DOHH2 (cell line): ENCODE results near the gene CNGA3.

Experiments used
- H3F3A ChIP-seq: fragments of 200-600 bp; sonication (generic), shearing (Covaris generic); 2 replicates; pipeline ENCODE4 v1.6.0; 2016; ENCODE audit warnings: antibody characterized with exemption, mild to moderate bottlenecking; ENCODE audit not compliant: control insufficient read depth, insufficient read depth
- H3K27ac ChIP-seq: fragments of 200-600 bp; sonication (generic); 2 replicates; pipeline ENCODE4 v1.5.1; 2014; ENCODE audit warnings: low read depth, mild to moderate bottlenecking, low read length, moderate library complexity
- H3K27me3 ChIP-seq: fragments of 200-600 bp; sonication (generic); 2 replicates; pipeline ENCODE4 v1.6.1; 2014; ENCODE audit warnings: mild to moderate bottlenecking, low read length, mixed read lengths; ENCODE audit not compliant: control insufficient read depth
- H3K36me3 ChIP-seq: fragments of 200-600 bp; sonication (generic); 2 replicates; pipeline ENCODE4 v1.6.1; 2014; ENCODE audit warnings: mild to moderate bottlenecking, low read length, moderate library complexity, mixed read lengths; ENCODE audit not compliant: control insufficient read depth
- H3K4me1 ChIP-seq: fragments of 200-600 bp; sonication (generic); 2 replicates; pipeline ENCODE4 v1.6.1; 2014; ENCODE audit warnings: mild to moderate bottlenecking, low read length, mixed read lengths; ENCODE audit not compliant: control insufficient read depth
- H3K4me2 ChIP-seq: fragments of 200-600 bp; sonication (generic); 2 replicates; pipeline ENCODE4 v1.6.0; 2014; ENCODE audit warnings: mild to moderate bottlenecking, low read length, moderate library complexity
- H3K4me3 ChIP-seq: fragments of 200-600 bp; sonication (generic); 2 replicates; pipeline ENCODE4 v1.5.1; 2014; ENCODE audit warnings: mild to moderate bottlenecking, low read length, mixed read lengths
- H3K79me2 ChIP-seq: fragments of 200-600 bp; sonication (generic); 2 replicates; pipeline ENCODE4 v1.6.1; 2014; ENCODE audit warnings: mild to moderate bottlenecking, low read length, mixed read lengths; ENCODE audit not compliant: control insufficient read depth
- H3K9me2 ChIP-seq: fragments of 200-600 bp; sonication (generic); replicated peaks from 2 replicates; pipeline ENCODE4 v1.6.1; 2014; ENCODE audit warnings: mild to moderate bottlenecking, low read length, mixed read lengths; ENCODE audit not compliant: control insufficient read depth
- H3K9me3 ChIP-seq: fragments of 200-600 bp; sonication (generic); 2 replicates; pipeline ENCODE4 v1.6.1; 2014; ENCODE audit warnings: antibody characterized with exemption, low read length, mixed read lengths; ENCODE audit not compliant: control insufficient read depth, insufficient read depth
- H4K20me1 ChIP-seq: fragments of 200-600 bp; sonication (generic); 2 replicates; pipeline ENCODE4 v1.6.0; 2014; ENCODE audit warnings: low read depth, mild to moderate bottlenecking, antibody characterized with exemption, low read length, moderate library complexity; ENCODE audit not compliant: control insufficient read depth, insufficient read depth
- CTCF ChIP-seq: fragments of 200-600 bp; sonication (generic); IDR thresholded peaks from one replicate; pipeline ENCODE4 v1.5.1; 2014; ENCODE audit warnings: antibody characterized with exemption, mild to moderate bottlenecking, low read depth, low read length; ENCODE audit not compliant: poor library complexity, severe bottlenecking
- EZH2phosphoT487 ChIP-seq: fragments of 200-600 bp; sonication (generic); IDR thresholded peaks from 2 replicates; pipeline ENCODE4 v1.6.1; 2017; ENCODE audit warnings: borderline replicate concordance, mild to moderate bottlenecking, antibody characterized with exemption, low read length, moderate library complexity, mixed read lengths

Gene CNGA3

DNA sequence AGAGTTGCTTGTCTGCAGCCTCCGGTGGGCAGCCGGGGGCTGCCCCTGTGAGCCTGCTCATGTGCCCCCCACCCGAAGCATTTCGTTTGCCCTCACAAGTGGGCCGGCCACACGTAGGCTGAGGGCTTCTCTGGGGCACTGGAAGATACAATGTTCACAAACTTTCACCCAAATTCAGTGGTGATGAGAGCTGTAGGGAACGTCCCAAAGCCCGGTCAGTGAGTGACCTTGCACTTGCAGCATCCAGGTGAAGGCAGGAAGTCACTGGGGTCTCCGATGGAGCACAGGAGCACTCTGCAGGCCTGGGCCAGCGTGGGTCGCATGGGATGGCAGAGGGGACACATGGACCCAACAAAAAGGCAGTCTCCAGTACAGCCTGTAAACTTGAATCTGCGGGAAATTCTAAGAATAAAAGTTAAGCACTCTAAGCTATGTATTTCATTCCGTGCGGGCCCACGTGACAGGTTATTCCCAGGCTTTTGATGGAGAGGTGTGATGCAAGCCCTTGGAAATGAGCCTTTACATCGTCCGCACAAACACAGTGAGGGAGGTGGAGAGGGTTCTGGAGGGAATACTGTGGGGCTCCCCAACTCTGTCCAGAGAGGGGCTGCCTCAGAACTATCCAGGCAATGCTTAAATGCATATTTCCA is 42.5 kb downstream of the CNGA3 start:
- no peak overlapping the region for H3K4me2 ChIP-seq
- H3K79me2 ChIP-seq: no peaks in the 10 kb centered on the region
- no peak overlapping the region for H3K4me3 ChIP-seq
- H4K20me1 ChIP-seq: no peaks in the 10 kb centered on the region
- H3K27me3 ChIP-seq: no peaks in the 10 kb centered on the region
- H3K4me1 ChIP-seq: no peaks in the 10 kb centered on the region
- no peaks in the 10 kb centered on the region for H3K36me3 ChIP-seq
- H3F3A ChIP-seq: no peaks in the 10 kb centered on the region
- no peaks in the 10 kb centered on the region for H3K9me3 ChIP-seq
- TF ChIP-seq EZH2phosphoT487: no peak
- TF ChIP-seq CTCF: no peak
- H3K27ac ChIP-seq: no peak overlapping the region
- no peaks in the 10 kb centered on the region for H3K9me2 ChIP-seq

GRCh38 chr2:98389251-98389605 is 43.0 kb downstream of the CNGA3 start:
- Histone ChIP-seq H3F3A (no peaks in the 10 kb centered on the region), H3K27me3 (no peaks in the 10 kb centered on the region), H3K4me1 (no peaks in the 10 kb centered on the region), H3K36me3 (no peaks in the 10 kb centered on the region), H3K27ac (no peak overlapping the region), H3K9me3 (no peaks in the 10 kb centered on the region), H3K4me3 (no peak overlapping the region), H3K4me2 (no peak overlapping the region), H3K79me2 (no peaks in the 10 kb centered on the region), H3K9me2 (no peaks in the 10 kb centered on the region), H4K20me1 (no peaks in the 10 kb centered on the region)
- TF ChIP-seq EZH2phosphoT487: no peak
- TF ChIP-seq CTCF: no peak

GRCh38 chr2:98390571-98391476 is 44.6 kb downstream of the CNGA3 start:
- Histone ChIP-seq H3K36me3 (no peaks in the 10 kb centered on the region), H3K27me3 (no peaks in the 10 kb centered on the region), H3F3A (no peaks in the 10 kb centered on the region), H3K4me3 (no peak overlapping the region), H4K20me1 (no peaks in the 10 kb centered on the region), H3K27ac (no peak overlapping the region), H3K79me2 (no peaks in the 10 kb centered on the region), H3K9me3 (no peaks in the 10 kb centered on the region), H3K9me2 (no peaks in the 10 kb centered on the region), H3K4me1 (no peaks in the 10 kb centered on the region), H3K4me2 (no peak overlapping the region)
- TF ChIP-seq EZH2phosphoT487 (no peak), CTCF (no peak)
